Neural cell (in vitro differentiated cells): ENCODE data around the gene CRYBB3.

Source experiments
- CTCF ChIP-seq: fragments of 450-650 bp; IDR thresholded peaks from 2 replicates; pipeline ENCODE4 v1.5.1; 2014; ENCODE audit warnings: antibody characterized with exemption, mild to moderate bottlenecking, moderate library complexity; ENCODE audit not compliant: poor library complexity, severe bottlenecking
- EP300 ChIP-seq: fragments of 450-650 bp; conservative IDR thresholded peaks from 2 replicates; pipeline ENCODE4 v1.6.1; 2014; ENCODE audit warnings: antibody characterized with exemption, mild to moderate bottlenecking, moderate library complexity; ENCODE audit not compliant: poor library complexity, severe bottlenecking
- EZH2 ChIP-seq: fragments of 200-600, 300-800 bp; shearing (Covaris generic), sonication (generic); IDR thresholded peaks from 2 replicates; pipeline ENCODE4 v1.6.1; 2014; ENCODE audit warnings: antibody characterized with exemption, low read length, borderline replicate concordance, mild to moderate bottlenecking; ENCODE audit not compliant: insufficient read depth, poor library complexity, severe bottlenecking
- POLR2AphosphoS5 ChIP-seq: IDR thresholded peaks from 2 replicates; pipeline ENCODE4 v1.6.1; 2012
- RAD21 ChIP-seq: fragments of 450-650 bp; conservative IDR thresholded peaks from 2 replicates; pipeline ENCODE4 v1.6.1; 2014; ENCODE audit warnings: antibody characterized with exemption, mild to moderate bottlenecking, moderate library complexity

GRCh38 chr22:25169278-25170031 lies 30.2 kb upstream of the CRYBB3 start:
- TF ChIP-seq CTCF (no peak), EZH2 (no peak), EP300 (no peak), RAD21 (no peak), POLR2AphosphoS5 (no peak)
